Vagina (tissue), 2 donors: ENCODE measurements around the gene C22orf31. TPM values are rescaled to one million over a fixed set of nuclear protein-coding genes. Genes with fewer than 3 reads are reported as not detected.
"Not testable (repeated sequence)": the region's sequence is repeated elsewhere in the genome, so short reads cannot be mapped to it uniquely, and the experiment has no call there.

Experiments
- DNase-seq, 2 donors: peaks; one replicate each; pipeline ENCODE4 v3.0.0-alpha.2; 2017; ENCODE audit errors: extremely low spot score in 2 of 2
- H3K27ac ChIP-seq: fragments of 200-600 bp; sonication (generic); one replicate; pipeline ENCODE4 v1.5.1; 2019
- H3K27me3 ChIP-seq: fragments of 200-600 bp; sonication (generic); one replicate; pipeline ENCODE4 v1.5.1; 2019
- H3K36me3 ChIP-seq, 2 donors: fragments of 200-600 bp; sonication (generic); one replicate each; pipeline ENCODE4 v1.5.1; 2017 to 2019
- H3K4me1 ChIP-seq: fragments of 200-600 bp; sonication (generic); one replicate; pipeline ENCODE4 v1.5.1; 2019
- H3K4me3 ChIP-seq, 2 donors: fragments of 200-600 bp; sonication (generic); 1 replicate in 1 of 2; 2 replicates in 1 of 2; pipeline ENCODE4 v1.5.1; 2016 to 2019
- H3K9me3 ChIP-seq: fragments of 200-600 bp; sonication (generic); one replicate; pipeline ENCODE4 v1.5.1; 2019
- POLR2A ChIP-seq, 2 donors: fragments of 450-650 bp; IDR thresholded peaks; one replicate each; pipeline ENCODE4 v1.6.1; 2017; ENCODE audit warnings: antibody characterized with exemption in 2 of 2, mild to moderate bottlenecking in 2 of 2, moderate library complexity in 2 of 2
- POLR2AphosphoS5 ChIP-seq, 2 donors: sonication (generic); formaldehyde crosslinking; IDR thresholded peaks; one replicate each; pipeline ENCODE4 v1.9.0; 2017; ENCODE audit warnings: antibody characterized with exemption in 2 of 2, mild to moderate bottlenecking in 2 of 2, low read depth in 1 of 2; ENCODE audit not compliant: insufficient read depth in 1 of 2
- intact Hi-C: fragments of 100-400 bp; cut with DNase I; formaldehyde crosslinking; loops from one replicate; pipeline ENCODE4 v1.15.1; 2023
- total RNA-seq: library from RNA; depleted of rRNA; stranded (reverse); fragments of >200 nt; gene quantifications from one replicate; pipeline ENCODE4 v1.2.3, GENCODE V29; 2016
- TF ChIP-seq, protein P1 (sequence below), 3 experiments: fragments of 450-650 bp in 2 of 3; fragments of 200-600 bp in 1 of 3; sonication (generic) in 1 of 3; IDR thresholded peaks; one replicate each; pipeline ENCODE4 v1.5.1; 2017 to 2019; ENCODE audit warnings: antibody characterized with exemption in 3 of 3, mild to moderate bottlenecking in 2 of 3, moderate library complexity in 2 of 3

The C22orf31 gene
- total RNA-seq, 1 donor from 2014 or later = not detected

DNA sequence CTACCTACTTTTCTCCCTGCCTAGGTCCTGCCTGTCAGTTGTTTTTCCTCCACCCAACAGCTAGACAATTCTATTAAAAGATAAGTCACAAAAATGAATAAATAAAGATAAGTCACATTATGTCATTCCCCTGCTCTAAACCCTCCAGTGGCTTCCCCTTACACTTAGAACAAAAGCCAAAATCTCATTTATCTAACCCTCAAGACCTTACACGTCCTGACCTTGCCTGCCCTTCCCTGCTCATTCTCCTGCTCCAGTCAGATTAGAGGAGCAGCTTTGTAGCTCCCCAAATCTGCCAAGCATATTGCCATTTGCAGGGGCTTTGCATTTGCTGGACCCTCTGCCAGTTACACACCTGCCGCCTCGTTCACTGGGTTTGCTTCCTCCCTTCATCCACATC lies 27.9 kb upstream of the C22orf31 start:
- Histone ChIP-seq H3K9me3 (no peaks in the 10 kb centered on the region), H3K27me3 (no peaks in the 10 kb centered on the region), H3K4me1 (peaks cover 21% of the 10 kb centered on the region), H3K4me3 (no peak overlapping the region), H3K27ac (no peak overlapping the region), H3K36me3 (no peaks in the 10 kb centered on the region)
- TF ChIP-seq POLR2AphosphoS5 (IDR thresholded peaks at IDR 0.05; ENCODE audit: insufficient read depth in 1 of 2, low read depth in 1 of 2) = no peak
- TF ChIP-seq POLR2A (IDR thresholded peaks at IDR 0.05) = no peak
- TF ChIP-seq, protein P1, sequence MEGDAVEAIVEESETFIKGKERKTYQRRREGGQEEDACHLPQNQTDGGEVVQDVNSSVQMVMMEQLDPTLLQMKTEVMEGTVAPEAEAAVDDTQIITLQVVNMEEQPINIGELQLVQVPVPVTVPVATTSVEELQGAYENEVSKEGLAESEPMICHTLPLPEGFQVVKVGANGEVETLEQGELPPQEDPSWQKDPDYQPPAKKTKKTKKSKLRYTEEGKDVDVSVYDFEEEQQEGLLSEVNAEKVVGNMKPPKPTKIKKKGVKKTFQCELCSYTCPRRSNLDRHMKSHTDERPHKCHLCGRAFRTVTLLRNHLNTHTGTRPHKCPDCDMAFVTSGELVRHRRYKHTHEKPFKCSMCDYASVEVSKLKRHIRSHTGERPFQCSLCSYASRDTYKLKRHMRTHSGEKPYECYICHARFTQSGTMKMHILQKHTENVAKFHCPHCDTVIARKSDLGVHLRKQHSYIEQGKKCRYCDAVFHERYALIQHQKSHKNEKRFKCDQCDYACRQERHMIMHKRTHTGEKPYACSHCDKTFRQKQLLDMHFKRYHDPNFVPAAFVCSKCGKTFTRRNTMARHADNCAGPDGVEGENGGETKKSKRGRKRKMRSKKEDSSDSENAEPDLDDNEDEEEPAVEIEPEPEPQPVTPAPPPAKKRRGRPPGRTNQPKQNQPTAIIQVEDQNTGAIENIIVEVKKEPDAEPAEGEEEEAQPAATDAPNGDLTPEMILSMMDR (IDR thresholded peaks at IDR 0.05) = no peak
- intact Hi-C loops = no loop called here
- DNase-seq = no peak

DNA sequence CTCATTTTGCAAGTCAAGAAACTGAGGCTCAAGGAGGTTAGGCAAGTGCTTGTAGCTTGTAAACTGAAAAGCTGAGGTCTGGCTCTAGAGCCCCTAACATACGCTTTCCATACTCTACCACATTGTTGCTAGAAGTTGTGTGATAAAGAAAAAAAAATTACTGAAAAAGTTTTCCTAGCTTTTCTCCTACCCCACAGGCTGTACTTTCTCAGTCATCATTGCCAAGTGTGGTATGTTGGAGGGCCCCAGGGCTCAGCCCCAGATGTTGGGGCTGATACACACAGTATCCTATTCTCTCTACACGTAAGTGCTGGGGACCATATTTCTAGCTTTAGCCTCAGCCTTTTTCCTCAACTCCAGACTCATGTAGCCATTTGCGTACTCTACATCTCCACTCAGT lies 27.2 kb upstream of the C22orf31 start:
- no peak for TF ChIP-seq POLR2A (IDR thresholded peaks at IDR 0.05)
- TF ChIP-seq, protein P1 (IDR thresholded peaks at IDR 0.05) = no peak
- no peak overlapping the region for H3K27ac ChIP-seq
- intact Hi-C loops = no loop called here

DNA sequence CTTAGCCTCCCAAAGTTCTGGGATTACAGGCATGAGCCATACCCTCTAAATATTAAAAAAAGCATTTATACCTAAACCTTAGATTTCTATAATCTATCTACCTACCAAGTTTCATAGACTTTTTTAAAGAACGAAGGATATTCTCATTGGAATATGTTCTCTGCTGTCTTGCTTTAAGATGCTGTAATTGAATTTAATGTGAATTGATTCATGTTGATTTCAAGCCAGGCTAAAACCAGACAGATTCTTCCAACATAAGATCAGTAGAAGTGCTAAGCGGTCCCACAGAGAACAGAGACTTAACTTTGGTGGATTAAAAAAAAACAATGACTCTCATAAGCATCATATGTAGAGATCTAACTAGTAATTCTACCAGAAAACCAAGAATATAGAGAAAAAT lies 25.4 kb upstream of the C22orf31 start:
- Histone ChIP-seq H3K27me3 (no peaks in the 10 kb centered on the region), H3K4me1 (peaks cover 9% of the 10 kb centered on the region), H3K27ac (no peak overlapping the region), H3K9me3 (no peaks in the 10 kb centered on the region), H3K4me3 (no peak overlapping the region), H3K36me3 (no peaks in the 10 kb centered on the region)
- TF ChIP-seq POLR2AphosphoS5 (IDR thresholded peaks at IDR 0.05; ENCODE audit: insufficient read depth in 1 of 2, low read depth in 1 of 2) (no peak), POLR2A (IDR thresholded peaks at IDR 0.05) (no peak)
- TF ChIP-seq, protein P1 (IDR thresholded peaks at IDR 0.05) = no peak
- intact Hi-C loops = no loop called here
- DNase-seq = no peak

More for the DNA sequence above, 27.2 kb upstream of the C22orf31 start:
- Histone ChIP-seq H3K9me3 (no peaks in the 10 kb centered on the region), H3K27me3 (no peaks in the 10 kb centered on the region), H3K4me1 (peaks cover 16% of the 10 kb centered on the region), H3K36me3 (no peaks in the 10 kb centered on the region), H3K4me3 (no peak overlapping the region)
- no peak for DNase-seq

DNA sequence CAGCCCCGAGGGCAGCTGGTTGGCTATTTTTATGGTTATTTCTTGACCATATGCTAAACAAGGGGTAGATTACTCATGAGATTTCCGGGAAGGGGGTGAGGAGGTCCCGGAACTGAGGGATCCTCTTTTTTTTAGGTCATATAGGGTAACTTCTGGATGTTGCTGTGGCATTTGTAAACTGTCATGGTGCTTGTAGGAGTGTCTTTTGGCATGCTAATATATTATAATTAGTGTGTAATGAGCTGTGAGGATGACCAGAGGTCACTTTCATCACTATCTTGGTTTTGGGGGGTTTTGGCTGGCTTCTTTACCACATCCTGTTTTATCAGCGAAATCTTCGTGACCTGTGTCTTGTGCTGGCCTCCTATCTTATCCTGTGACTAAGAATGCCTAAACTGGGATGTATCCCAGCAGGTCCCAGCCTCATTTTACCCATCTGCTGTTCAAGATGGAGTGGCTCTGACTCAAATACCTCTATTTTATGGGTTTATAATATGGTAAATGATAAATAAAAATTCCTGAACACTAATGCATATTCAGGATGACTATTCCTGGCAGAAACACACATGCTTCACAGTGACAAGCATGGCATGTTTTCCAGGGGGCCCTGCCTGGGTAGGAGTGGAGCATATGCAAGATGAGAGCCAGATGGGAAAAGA lies 22.4 kb upstream of the C22orf31 start:
- Histone ChIP-seq H3K27ac (no peak overlapping the region), H3K4me1 (peaks cover 32% of the 10 kb centered on the region), H3K4me3 (no peak overlapping the region)

DNA sequence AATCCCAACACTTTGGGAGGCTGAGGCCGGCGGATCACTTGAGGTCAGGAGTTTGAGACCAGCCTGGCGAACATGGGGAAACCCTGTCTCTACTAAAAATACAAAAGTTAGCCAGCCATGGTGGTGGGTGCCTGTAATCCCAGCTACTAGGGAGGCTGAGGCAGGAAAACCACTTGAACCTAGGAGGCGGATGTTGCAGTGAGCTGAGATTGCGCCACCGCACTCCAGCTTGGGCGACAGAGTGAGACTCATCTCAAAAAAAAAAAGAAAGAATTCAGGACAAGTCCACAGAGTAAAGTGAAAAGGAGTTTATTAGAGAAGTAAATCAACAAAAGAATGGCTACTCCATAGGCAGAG lies 21.9 kb upstream of the C22orf31 start:
- H3K27ac ChIP-seq, intact Hi-C loops, H3K27me3 ChIP-seq: not testable (repeated sequence)

More for the DNA sequence above, 22.4 kb upstream of the C22orf31 start:
- intact Hi-C loops = no loop called here
- Histone ChIP-seq H3K9me3 (no peaks in the 10 kb centered on the region), H3K27me3 (no peaks in the 10 kb centered on the region), H3K36me3 (no peaks in the 10 kb centered on the region)
- no peak for DNase-seq
- TF ChIP-seq POLR2A (IDR thresholded peaks at IDR 0.05) (no peak), POLR2AphosphoS5 (IDR thresholded peaks at IDR 0.05; ENCODE audit: insufficient read depth in 1 of 2, low read depth in 1 of 2) (no peak)
- TF ChIP-seq, protein P1 (IDR thresholded peaks at IDR 0.05) = no peak

More for the DNA sequence above, 21.9 kb upstream of the C22orf31 start:
- H3K36me3 ChIP-seq, H3K4me3 ChIP-seq, DNase-seq, H3K9me3 ChIP-seq: not testable (repeated sequence)
- peaks cover 37% of the 10 kb centered on the region for H3K4me1 ChIP-seq
